Measurements from ENCODE around the gene RNF157. TPM values are rescaled to one million over a fixed set of nuclear protein-coding genes. Genes with fewer than 3 reads are reported as not detected.
A peak's percentile ranks its signal among the peaks of the same experiment; 100 is the strongest.

The RNF157 gene
- total and polyA plus RNA-seq, 12 donors: 2.3 to 6.1 (median 4.5) TPM

- TF ChIP-seq POLR2A (IDR thresholded peaks at IDR 0.05): no peak
- no peak for TF ChIP-seq CTCF (IDR thresholded peaks at IDR 0.05)
- Histone ChIP-seq H3K4me3 (no peak overlapping the region), H3K27ac (no peak overlapping the region), H3K36me3 (replicated peaks in 1 of 2) (no peaks in the 10 kb centered on the region), H3K9me3 (replicated peaks in 1 of 3) (no peaks in the 10 kb centered on the region), H3K4me1 (replicated peaks in 1 of 2) (peaks cover 10 to 28% of the 10 kb centered on the region in 2 donors), H3K27me3 (peaks cover 1% of the 10 kb centered on the region)
- 65 to 75% (median 72%) methylated on average over 22 to 25 of the region's 25 CpGs for WGBS, 4 donors
- intact Hi-C loops (cut with DNase I): no loop called here
- DNase-seq: no peak
These were observed 94.9 kb downstream of the RNF157 start for GRCh38 chr17:76145231-76146052.

GRCh38 chr17:76142585-76143041 is 97.7 kb downstream of the RNF157 start:
- H3K27ac ChIP-seq: no peak overlapping the region
- H3K9me3 ChIP-seq (replicated peaks in 1 of 3): no peaks in the 10 kb centered on the region
- H3K4me1 ChIP-seq (replicated peaks in 1 of 2): peaks cover 10 to 33% of the 10 kb centered on the region in 2 donors
- intact Hi-C loops (cut with DNase I): no loop called here
- DNase-seq: no peak
- peaks cover 30% of the 10 kb centered on the region for H3K27me3 ChIP-seq
- no peaks in the 10 kb centered on the region for H3K36me3 ChIP-seq (replicated peaks in 1 of 2)
- TF ChIP-seq CTCF (IDR thresholded peaks at IDR 0.05) (no peak), POLR2A (IDR thresholded peaks at IDR 0.05) (no peak)
- H3K4me3 ChIP-seq: no peak overlapping the region
- WGBS, 4 donors: 93 to 95% (median 94%) methylated on average over 5 to 6 of the region's 6 CpGs

DNA sequence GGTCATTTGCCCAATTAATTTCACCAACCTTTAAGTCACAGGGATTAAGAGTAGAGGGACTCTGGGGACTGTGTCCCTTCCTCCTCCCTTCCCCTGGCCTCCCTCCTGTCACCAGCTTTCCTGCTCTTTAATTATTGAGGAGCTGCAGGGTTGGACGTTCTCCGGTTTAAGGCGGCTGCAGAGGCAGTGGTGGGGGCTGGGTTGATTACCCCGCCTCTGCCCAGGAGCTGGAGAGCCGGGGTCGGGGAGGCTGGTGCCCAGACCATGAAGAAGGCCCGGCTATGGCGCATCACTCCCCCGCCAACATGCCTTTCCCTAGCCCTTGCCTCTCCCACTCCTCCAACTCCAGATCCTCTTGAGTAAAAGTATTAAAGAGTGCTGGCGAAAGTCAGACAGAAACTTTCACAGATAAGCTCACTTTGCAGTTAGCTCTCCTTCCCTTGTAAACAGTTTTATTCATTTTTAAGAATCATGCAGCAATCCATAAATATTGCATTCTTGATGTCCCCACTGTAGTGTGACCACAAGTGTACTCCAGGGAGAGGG is 98.2 kb downstream of the RNF157 start:
- 64 to 80% (median 73%) methylated on average over 7 to 10 of the region's 10 CpGs for WGBS, 4 donors
- Histone ChIP-seq H3K9me3 (replicated peaks in 1 of 3) (no peaks in the 10 kb centered on the region), H3K36me3 (replicated peaks in 1 of 2) (no peaks in the 10 kb centered on the region), H3K4me3 (no peak overlapping the region), H3K4me1 (replicated peaks in 1 of 2) (peaks cover 10 to 33% of the 10 kb centered on the region in 2 donors), H3K27ac (no peak overlapping the region), H3K27me3 (peaks cover 35% of the 10 kb centered on the region)
- intact Hi-C loops (cut with DNase I): no loop called here
- no peak for DNase-seq
- no peak for TF ChIP-seq POLR2A (IDR thresholded peaks at IDR 0.05)

DNA sequence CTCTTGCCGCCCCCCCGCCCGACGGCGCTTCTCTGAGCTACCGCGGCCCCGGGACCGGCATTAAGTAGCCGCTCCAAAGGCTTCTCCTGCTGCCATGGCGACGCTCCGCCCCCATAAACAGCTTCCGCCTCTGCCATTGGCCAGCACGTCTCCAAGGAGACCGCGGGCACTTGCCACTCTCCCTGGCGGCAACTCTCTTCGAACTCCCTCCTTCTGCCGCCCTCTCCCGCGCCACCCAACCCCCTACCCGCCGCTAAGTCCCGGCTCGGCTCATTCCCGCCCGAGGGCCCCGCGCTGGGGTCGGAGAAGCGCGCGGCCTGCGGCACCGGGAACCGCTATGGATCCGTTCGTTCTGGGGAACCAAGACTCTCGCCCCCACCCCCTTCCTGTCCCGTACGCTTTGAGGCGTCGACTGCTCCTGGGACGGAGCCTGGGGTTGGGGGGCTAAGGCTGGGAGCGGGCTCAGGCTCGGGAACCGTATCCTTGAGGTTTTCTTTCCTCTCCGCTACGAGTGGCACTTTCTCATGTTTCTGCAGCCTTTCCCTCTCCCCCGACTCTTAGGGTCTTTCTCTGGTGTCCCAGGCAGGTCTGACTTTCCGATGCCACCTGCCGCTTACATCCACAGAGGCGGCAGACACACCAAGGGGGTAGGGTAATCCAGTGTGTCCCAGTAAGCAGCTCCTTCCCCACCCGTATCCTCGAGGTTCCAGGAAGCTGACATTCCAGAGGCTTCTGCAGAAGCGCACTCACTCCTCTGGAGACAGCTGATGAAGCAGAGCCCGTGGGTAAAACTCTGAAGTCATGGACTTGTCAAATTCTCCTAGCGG is 98.9 kb downstream of the RNF157 start, which contains the start of gene FOXJ1:
TSS of gene FOXJ1 (minus strand) at position 34 of the 827 bp plus-strand sequence. CDS start 850 bp downstream, outside the sequence.
- DNase-seq: peak; percentile 86 to 96 (median 91)
- Histone ChIP-seq H3K4me1 (replicated peaks in 1 of 2) (peaks cover 10 to 33% of the 10 kb centered on the region in 2 donors), H3K27ac (no peak within 1 kb of the TSS), H3K9me3 (replicated peaks in 1 of 3) (no peaks in the 10 kb centered on the region), H3K4me3 (peak within 1 kb of the TSS in 2 of 4 donors; percentile 28 to 50), H3K36me3 (replicated peaks in 1 of 2) (no peaks in the 10 kb centered on the region), H3K27me3 (peaks cover 40% of the 10 kb centered on the region)
- WGBS, 4 donors: 7 to 26% (median 10%) methylated on average over 22 to 59 of the region's 59 CpGs
- intact Hi-C loops (cut with DNase I): no loop called here
- no peak for TF ChIP-seq CTCF (IDR thresholded peaks at IDR 0.05)
- TF ChIP-seq POLR2A (IDR thresholded peaks at IDR 0.05): no peak

All from adrenal gland (tissue), 12 donors.